HCT116 (cell line): ENCODE data around the gene CCDC187. TPM values are rescaled to one million over a fixed set of nuclear protein-coding genes. Genes with fewer than 3 reads are reported as not detected.

Experiments
- ATAC-seq: fragments of 200-7000 bp; cut with Tn5 transposase; 2 replicates; pipeline ENCODE4 v1.9.1; 2020; ENCODE audit warnings: mild to moderate bottlenecking, moderate library complexity
- BruUV-seq: library from RNA; stranded (reverse); fragments of 400-500 nt; replicated peaks from 2 replicates; lab custom pipeline; 2021; lab: Mats Ljungman, UMichigan
- CTCF ChIA-PET: fragments of 300-600 bp; sonication (Branson Sonifier 250); formaldehyde crosslinking; loops from one replicate; lab custom pipeline; 2021; ENCODE audit warnings: antibody characterized with exemption; lab: Charles Lee
- POLR2A ChIA-PET: fragments of 300-600, 350-600 bp; sonication (Branson Sonifier 250); formaldehyde crosslinking; loops from one replicate; lab custom pipeline; 2021; ENCODE audit warnings: antibody characterized with exemption; lab: Charles Lee
- RAD21 ChIA-PET, 2 experiments: fragments of 300-600 bp; sonication (Branson Sonifier 250); formaldehyde crosslinking; loops; one replicate each; lab custom pipeline; 2023; ENCODE audit warnings: low total read pairs in 2 of 2; ENCODE audit not compliant: uncharacterized antibody in 2 of 2, unreplicated experiment in 2 of 2, low non-redundant PET in 1 of 2; lab: Charles Lee
- DNase-seq: peaks from one replicate; pipeline ENCODE4 v3.0.0-alpha.2; 2010; ENCODE audit warnings: low read depth, low spot score
- H2AFZ ChIP-seq: fragments of 200-600 bp; shearing (Covaris generic), sonication (generic); 2 replicates; pipeline ENCODE4 v1.6.1; 2017; ENCODE audit warnings: low read depth, mixed run types, mixed read lengths, antibody characterized with exemption, low read length; ENCODE audit not compliant: poor library complexity, severe bottlenecking
- H3K27ac ChIP-seq: 2 replicates; pipeline ENCODE4 v1.5.1; 2012; ENCODE audit warnings: low read depth, low read length
- H3K27me3 ChIP-seq: fragments of 200-600 bp; sonication (generic); 2 replicates; pipeline ENCODE4 v1.6.1; 2016; ENCODE audit warnings: mixed run types, low read length, mixed read lengths; ENCODE audit not compliant: insufficient read depth
- H3K36me3 ChIP-seq, 2 experiments: fragments of 200-500 bp in 1 of 2; fragments of 200-600 bp in 1 of 2; sonication (Bioruptor generic) in 1 of 2; sonication (generic) in 1 of 2; 2 replicates each; pipeline versions ENCODE4 v1.5.1 to v1.6.1; 2014 to 2016; ENCODE audit warnings: low read length in 2 of 2, inconsistent platforms in 1 of 2, mixed read lengths in 1 of 2, mixed run types in 1 of 2; ENCODE audit not compliant: insufficient read depth in 2 of 2, control insufficient read depth in 1 of 2
- H3K4me1 ChIP-seq, 2 experiments: fragments of 200-600 bp in 1 of 2; sonication (generic) in 1 of 2; 2 replicates each; pipeline versions ENCODE4 v1.5.1 to v1.6.1; 2012 to 2017; ENCODE audit warnings: low read length in 2 of 2, inconsistent platforms in 1 of 2, mild to moderate bottlenecking in 1 of 2, mixed read lengths in 1 of 2, mixed run types in 1 of 2, moderate library complexity in 1 of 2; ENCODE audit not compliant: insufficient read depth in 2 of 2, control insufficient read depth in 1 of 2
- H3K4me2 ChIP-seq: fragments of 200-600 bp; sonication (generic); 2 replicates; pipeline ENCODE4 v1.6.1; 2017; ENCODE audit warnings: mixed run types, low read length, mixed read lengths
- H3K4me3 ChIP-seq, 2 experiments: fragments of 200-600 bp in 1 of 2; sonication (generic) in 1 of 2; replicated peaks in 1 of 2; 2 replicates each; pipeline ENCODE4 v1.5.1; 2011 to 2016; ENCODE audit warnings: low read length in 2 of 2, control low read depth in 1 of 2, low read depth in 1 of 2, mild to moderate bottlenecking in 1 of 2, mixed read lengths in 1 of 2, mixed run types in 1 of 2
- H3K79me2 ChIP-seq: fragments of 200-600 bp; sonication (generic); 2 replicates; pipeline ENCODE4 v1.6.1; 2017; ENCODE audit warnings: mild to moderate bottlenecking, mixed run types, low read length, moderate library complexity, mixed read lengths; ENCODE audit not compliant: insufficient read depth
- H3K9ac ChIP-seq: fragments of 200-600 bp; sonication (generic); 2 replicates; pipeline ENCODE4 v1.6.1; 2016; ENCODE audit warnings: low read length, mixed read lengths
- H3K9me2 ChIP-seq: fragments of 200-600 bp; sonication (generic), shearing (Covaris generic); 2 replicates; pipeline ENCODE4 v1.6.1; 2017; ENCODE audit warnings: mixed run types, mild to moderate bottlenecking, moderate library complexity; ENCODE audit not compliant: insufficient read depth
- H3K9me3 ChIP-seq, 2 experiments: fragments of 200-500 bp in 1 of 2; fragments of 200-600 bp in 1 of 2; sonication (Bioruptor generic) in 1 of 2; sonication (generic) in 1 of 2; 2 replicates each; pipeline ENCODE4 v1.6.1; 2014 to 2017; ENCODE audit warnings: low read length in 2 of 2, mixed read lengths in 2 of 2, inconsistent platforms in 1 of 2, low read depth in 1 of 2, mild to moderate bottlenecking in 1 of 2, mixed run types in 1 of 2, moderate library complexity in 1 of 2; ENCODE audit not compliant: control insufficient read depth in 1 of 2, insufficient read depth in 1 of 2
- H4K20me1 ChIP-seq: fragments of 200-600 bp; sonication (generic), shearing (Covaris generic); 2 replicates; pipeline ENCODE4 v1.6.1; 2017; ENCODE audit warnings: mixed run types, mild to moderate bottlenecking, moderate library complexity; ENCODE audit not compliant: insufficient read depth
- ATF3 ChIP-seq: IDR thresholded peaks from 2 replicates; pipeline ENCODE4 v1.6.1; 2012
- CBX3 ChIP-seq: IDR thresholded peaks from 2 replicates; pipeline ENCODE4 v1.6.1; 2012; ENCODE audit warnings: low read depth
- CEBPB ChIP-seq: IDR thresholded peaks from 2 replicates; pipeline ENCODE4 v1.6.1; 2012; ENCODE audit warnings: low read depth
- CTCF ChIP-seq, 3 experiments: fragments of 200-600 bp in 1 of 3; sonication (generic) in 1 of 3; IDR thresholded peaks in 2 of 3; conservative IDR thresholded peaks in 1 of 3; 2 replicates each; pipeline ENCODE4 v1.5.1; 2012 to 2017; ENCODE audit warnings: low read depth in 2 of 3, low read length in 2 of 3, antibody characterized with exemption in 1 of 3, borderline replicate concordance in 1 of 3, control low read depth in 1 of 3, mild to moderate bottlenecking in 1 of 3, mixed read lengths in 1 of 3, mixed run types in 1 of 3, moderate library complexity in 1 of 3; ENCODE audit not compliant: insufficient read depth in 1 of 3
- EGR1 ChIP-seq: IDR thresholded peaks from 2 replicates; pipeline ENCODE4 v1.6.1; 2012; ENCODE audit warnings: low read depth
- ELF1 ChIP-seq: IDR thresholded peaks from 2 replicates; pipeline ENCODE4 v1.6.1; 2012; ENCODE audit warnings: low read depth, borderline replicate concordance
- EZH2 ChIP-seq: fragments of 200-600 bp; sonication (generic); IDR thresholded peaks from 2 replicates; pipeline ENCODE4 v1.6.1; 2017; ENCODE audit warnings: antibody characterized with exemption, mixed run types
- EZH2phosphoT487 ChIP-seq: fragments of 200-600 bp; IDR thresholded peaks from 2 replicates; pipeline ENCODE4 v1.6.1; 2018; ENCODE audit warnings: antibody characterized with exemption, borderline replicate concordance
- FOSL1 ChIP-seq: IDR thresholded peaks from 2 replicates; pipeline ENCODE4 v1.6.1; 2012; ENCODE audit warnings: low read depth
- JUND ChIP-seq: IDR thresholded peaks from 2 replicates; pipeline ENCODE4 v1.6.1; 2012
- MAX ChIP-seq: IDR thresholded peaks from 2 replicates; pipeline ENCODE4 v1.6.1; 2012
- POLR2A ChIP-seq: IDR thresholded peaks from 2 replicates; pipeline ENCODE4 v1.7.0; 2011; ENCODE audit warnings: borderline replicate concordance; ENCODE audit not compliant: insufficient read depth, insufficient read length; ENCODE audit errors: extremely low read depth
- POLR2AphosphoS5 ChIP-seq: IDR thresholded peaks from 2 replicates; pipeline ENCODE4 v1.6.1; 2011; ENCODE audit warnings: mild to moderate bottlenecking, low read depth, low read length, moderate library complexity
- RAD21 ChIP-seq: IDR thresholded peaks from 2 replicates; pipeline ENCODE4 v1.6.1; 2012; ENCODE audit warnings: low read depth, mild to moderate bottlenecking
- SIN3A ChIP-seq: IDR thresholded peaks from 2 replicates; pipeline ENCODE4 v1.6.1; 2012; ENCODE audit warnings: low read depth
- SRF ChIP-seq: IDR thresholded peaks from 2 replicates; pipeline ENCODE4 v1.6.1; 2012; ENCODE audit warnings: low read depth
- YY1 ChIP-seq: IDR thresholded peaks from 2 replicates; pipeline ENCODE4 v1.6.1; 2011; ENCODE audit warnings: low read length, low read depth, moderate library complexity, mild to moderate bottlenecking; ENCODE audit not compliant: insufficient replicate concordance; ENCODE audit errors: extremely low read depth
- ZBTB33 ChIP-seq: IDR thresholded peaks from 2 replicates; pipeline ENCODE4 v1.6.1; 2011; ENCODE audit warnings: mild to moderate bottlenecking, low read length, moderate library complexity; ENCODE audit not compliant: insufficient replicate concordance; ENCODE audit errors: extremely low read depth
- ZFX ChIP-seq: fragments of 450-650 bp; IDR thresholded peaks from 2 replicates; pipeline ENCODE4 v1.6.1; 2017
- intact Hi-C: fragments of 100-400 bp; cut with micrococcal nuclease; formaldehyde crosslinking; loops from 2 replicates; pipeline ENCODE4 v1.10.0; 2022
- total RNA-seq: library from RNA; stranded (reverse); gene quantifications from one replicate; pipeline ENCODE4 v1.2.1, GENCODE V29; 2021; ENCODE audit not compliant: unreplicated experiment

The CCDC187 gene
- total RNA-seq, 1 experiment from 2014 or later = 4.6 TPM

GRCh38 chr9:136201609-136202453 is 102.1 kb downstream of the CCDC187 start:
- Histone ChIP-seq H3K4me3 (no peak overlapping the region), H3K9ac (no peak overlapping the region), H3K9me2 (no peaks in the 10 kb centered on the region), H3K27ac (no peak overlapping the region), H3K4me2 (no peak overlapping the region), H3K27me3 (no peaks in the 10 kb centered on the region), H3K79me2 (no peaks in the 10 kb centered on the region), H3K4me1 (peaks cover 0 to 3% of the 10 kb centered on the region in 2 experiments; a peak in 1 of 4 replicates), H4K20me1 (no peaks in the 10 kb centered on the region), H3K36me3 (peaks cover 0 to 2% of the 10 kb centered on the region in 2 experiments; a peak in 1 of 4 replicates), H2AFZ (no peak overlapping the region), H3K9me3 (no peaks in the 10 kb centered on the region)
- ChIA-PET POLR2A (no interaction called here), RAD21 (no interaction called here), CTCF (no interaction called here)
- TF ChIP-seq POLR2A (no peak), EZH2phosphoT487 (no peak), RAD21 (no peak), SIN3A (no peak), JUND (no peak), CTCF (IDR thresholded peaks at IDR 0.05 in 2 of 3, conservative IDR thresholded peaks at IDR 0.05 in 1 of 3; ENCODE audit: borderline replicate concordance in 1 of 3, insufficient read depth in 1 of 3, low read depth in 2 of 3, low read length in 2 of 3) (no peak), CBX3 (no peak), POLR2AphosphoS5 (no peak), ELF1 (no peak), YY1 (no peak), EGR1 (no peak), ATF3 (no peak), SRF (no peak), FOSL1 (no peak), ZFX (no peak), EZH2 (no peak), ZBTB33 (no peak), MAX (no peak), CEBPB (no peak)
- ATAC-seq = no peak
- no TSS peak for BruUV-seq
- intact Hi-C loops = no loop called here
- no peak for DNase-seq
